Peyer's patch (tissue), 4 donors: ENCODE results near the gene NDC80.

ENCODE experiments used
- POLR2A ChIP-seq, 2 donors: fragments of 450-650 bp; IDR thresholded peaks; one replicate each; pipeline ENCODE4 v1.5.1; 2017; ENCODE audit warnings: antibody characterized with exemption in 2 of 2, mild to moderate bottlenecking in 2 of 2, moderate library complexity in 2 of 2
- TF ChIP-seq, protein P1 (sequence below), 6 experiments: fragments of 450-650 bp in 4 of 6; fragments of 200-600 bp in 2 of 6; sonication (generic) in 1 of 6; IDR thresholded peaks; one replicate each; pipeline ENCODE4 v1.5.1; 2017 to 2019; ENCODE audit warnings: antibody characterized with exemption in 6 of 6, mild to moderate bottlenecking in 3 of 6, moderate library complexity in 1 of 6

DNA sequence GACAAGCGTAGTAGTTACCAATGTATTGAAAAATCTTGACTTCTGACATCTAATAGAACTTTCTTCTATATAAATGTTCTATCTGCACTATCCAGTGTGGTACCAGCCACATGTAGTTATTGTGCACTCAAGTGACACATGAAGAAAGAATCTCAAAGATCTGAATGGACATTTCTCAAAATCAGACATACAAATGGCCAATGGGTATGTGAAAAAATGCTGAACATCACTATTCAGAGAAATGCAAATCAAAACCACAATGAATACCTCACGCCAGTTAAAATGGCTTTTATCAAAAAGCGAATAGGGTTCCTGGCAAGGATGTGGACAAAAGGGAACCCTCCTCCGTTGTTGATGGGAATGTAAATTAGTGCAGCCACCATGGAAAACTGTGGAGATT is 46.7 kb downstream of the NDC80 start:
- TF ChIP-seq, protein P1, sequence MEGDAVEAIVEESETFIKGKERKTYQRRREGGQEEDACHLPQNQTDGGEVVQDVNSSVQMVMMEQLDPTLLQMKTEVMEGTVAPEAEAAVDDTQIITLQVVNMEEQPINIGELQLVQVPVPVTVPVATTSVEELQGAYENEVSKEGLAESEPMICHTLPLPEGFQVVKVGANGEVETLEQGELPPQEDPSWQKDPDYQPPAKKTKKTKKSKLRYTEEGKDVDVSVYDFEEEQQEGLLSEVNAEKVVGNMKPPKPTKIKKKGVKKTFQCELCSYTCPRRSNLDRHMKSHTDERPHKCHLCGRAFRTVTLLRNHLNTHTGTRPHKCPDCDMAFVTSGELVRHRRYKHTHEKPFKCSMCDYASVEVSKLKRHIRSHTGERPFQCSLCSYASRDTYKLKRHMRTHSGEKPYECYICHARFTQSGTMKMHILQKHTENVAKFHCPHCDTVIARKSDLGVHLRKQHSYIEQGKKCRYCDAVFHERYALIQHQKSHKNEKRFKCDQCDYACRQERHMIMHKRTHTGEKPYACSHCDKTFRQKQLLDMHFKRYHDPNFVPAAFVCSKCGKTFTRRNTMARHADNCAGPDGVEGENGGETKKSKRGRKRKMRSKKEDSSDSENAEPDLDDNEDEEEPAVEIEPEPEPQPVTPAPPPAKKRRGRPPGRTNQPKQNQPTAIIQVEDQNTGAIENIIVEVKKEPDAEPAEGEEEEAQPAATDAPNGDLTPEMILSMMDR (IDR thresholded peaks at IDR 0.05) = no peak
- TF ChIP-seq POLR2A (IDR thresholded peaks at IDR 0.05) = no peak
